Measurements from ENCODE around the gene KPNA1. TPM values are rescaled to one million over a fixed set of nuclear protein-coding genes. Genes with fewer than 3 reads are reported as not detected.

KPNA1 gene
- total RNA-seq, result 33.1 and 41.5 TPM in 2 replicates

GRCh38 chr3:122514123-122515019 lies at the start of gene KPNA1:
KPNA1 (minus strand) TSS chr3:122514939; CDS start chr3:122496565, 18,374 bp downstream.

DNA sequence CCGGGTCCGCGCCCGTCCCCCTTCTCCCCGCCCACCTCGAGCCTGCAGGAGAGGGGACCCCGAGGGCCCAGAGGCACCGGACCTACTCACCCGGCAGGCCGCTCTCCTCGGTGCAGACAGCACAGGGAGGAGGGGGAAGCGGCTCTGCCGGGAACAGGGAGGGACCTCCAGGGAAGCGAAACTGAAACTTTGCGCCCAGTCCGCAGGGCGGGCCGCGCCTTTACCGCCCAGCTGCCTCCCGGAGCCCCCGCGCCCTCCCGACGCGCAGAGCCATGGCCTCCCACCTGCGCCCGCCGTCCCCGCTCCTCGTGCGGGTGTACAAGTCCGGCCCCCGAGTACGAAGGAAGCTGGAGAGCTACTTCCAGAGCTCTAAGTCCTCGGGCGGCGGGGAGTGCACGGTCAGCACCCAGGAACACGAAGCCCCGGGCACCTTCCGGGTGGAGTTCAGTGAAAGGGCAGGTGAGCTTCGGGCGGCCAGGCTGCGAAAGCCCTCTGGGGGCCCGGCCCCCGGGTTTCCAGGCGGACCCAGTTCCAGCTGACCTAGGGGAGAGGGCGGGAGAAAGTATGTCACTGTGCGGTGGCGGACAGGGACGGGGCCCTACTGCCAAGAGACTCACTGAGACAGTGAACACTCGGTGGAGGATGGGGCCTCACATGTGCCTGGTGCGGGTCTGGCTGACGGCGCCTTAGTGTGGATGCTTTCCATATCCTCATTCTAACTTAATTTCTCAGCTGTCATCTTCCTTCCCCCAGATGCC lies 49.6 kb upstream of the KPNA1 start, which contains the start of the genes DTX3L and PARP9:
Gene DTX3L, plus strand, starts transcription at position 184 of the 758 bp plus-strand sequence. Its CDS starts 89 bp downstream, at position 273.
Gene PARP9, minus strand, starts transcription at position 146 of the 758 bp plus-strand sequence. CDS start 4,680 bp downstream, outside the sequence.

GRCh38 chr3:122415762-122416654 lies 98.7 kb downstream of the KPNA1 start, which contains the start of gene WDR5B:
WDR5B (minus strand) TSS chr3:122416062; CDS start chr3:122415528, 534 bp downstream.

DNA sequence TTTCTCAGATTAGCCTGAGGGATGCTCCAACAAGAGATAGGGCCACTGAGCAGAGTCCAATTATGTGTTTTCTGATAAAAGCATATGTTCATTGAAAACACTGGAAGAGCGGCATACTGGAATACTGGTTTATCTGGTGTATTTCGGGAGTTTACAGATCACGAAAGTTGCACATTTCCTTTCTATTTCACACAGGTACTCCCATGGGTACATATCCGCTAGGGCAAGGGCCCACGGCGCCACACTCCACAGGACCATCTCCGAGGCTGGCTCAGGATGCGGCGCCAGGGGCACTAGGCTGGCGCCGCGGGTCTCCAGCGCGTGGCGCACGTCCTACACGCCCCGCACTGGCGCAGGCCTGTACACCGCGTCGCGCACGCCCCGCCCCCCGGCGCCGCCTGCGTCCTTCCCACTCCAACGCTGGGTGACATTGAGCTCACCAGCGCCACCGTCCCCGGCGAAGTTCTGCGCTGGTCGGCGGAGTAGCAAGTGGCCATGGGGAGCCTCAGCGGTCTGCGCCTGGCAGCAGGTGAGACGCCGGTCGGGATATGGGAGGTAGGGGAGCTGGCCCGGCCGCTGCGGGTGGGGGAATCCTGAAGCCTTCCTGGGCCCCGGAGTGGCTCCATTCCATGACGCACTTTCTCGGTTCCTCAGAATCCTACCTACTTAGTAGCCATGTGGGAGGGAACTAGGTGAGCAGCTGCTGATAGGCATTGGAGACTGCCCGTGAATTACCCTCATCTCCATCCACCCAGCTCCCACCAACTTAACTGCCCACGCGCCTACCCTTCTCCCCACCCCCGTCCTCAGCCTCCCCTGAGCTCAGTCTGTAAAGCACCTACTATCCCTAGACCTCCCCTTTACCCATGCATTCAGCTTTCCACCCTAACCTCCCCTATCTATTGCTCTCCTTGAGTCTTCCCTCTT lies 130.7 kb downstream of the KPNA1 start, which contains the start of gene FAM162A:
Gene FAM162A, plus strand, starts transcription at position 412 of the 927 bp plus-strand sequence. Its CDS starts 84 bp downstream, at position 496.

DNA sequence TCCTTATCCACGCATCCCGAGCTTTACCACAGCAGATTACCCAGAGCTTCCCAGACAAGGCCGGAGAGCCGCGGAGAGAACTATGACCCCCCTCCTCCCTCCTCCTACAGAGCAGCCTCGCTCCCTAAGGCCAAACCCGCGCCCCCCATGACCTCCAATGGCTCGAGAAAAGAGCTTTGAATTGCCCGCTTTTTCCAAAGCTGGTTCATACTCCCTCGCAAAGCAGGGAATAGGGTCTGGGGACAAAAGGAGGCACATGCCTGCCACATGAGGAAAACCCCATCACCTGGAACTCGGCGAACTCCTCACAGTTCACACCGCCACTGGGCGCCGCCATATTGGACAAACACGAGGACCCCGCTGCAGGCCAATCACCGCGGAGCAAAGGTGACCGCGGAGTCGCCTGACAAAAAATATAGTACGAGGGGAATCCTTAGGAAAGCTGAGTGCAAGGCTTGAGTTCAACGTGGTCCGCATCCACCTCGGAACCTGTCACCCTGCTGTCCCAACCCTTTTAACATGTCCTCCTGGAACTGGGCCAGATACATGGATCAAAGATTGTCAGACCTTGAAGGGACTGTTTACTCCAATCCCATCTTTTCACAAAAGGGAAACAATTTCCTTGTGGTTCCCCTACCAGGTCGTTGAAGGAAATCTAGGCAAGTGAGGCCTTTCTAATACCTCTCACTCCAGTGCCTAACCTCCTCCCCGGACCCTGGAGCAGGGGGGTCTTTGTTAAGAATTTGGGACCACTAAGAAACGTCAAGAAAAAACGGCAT lies 131.7 kb downstream of the KPNA1 start, which contains the start of gene MIX23:
Gene MIX23, minus strand, starts transcription at position 344 of the 779 bp plus-strand sequence. Its CDS starts 7 bp downstream, at position 337.

Other genes with a start within 250 kb of the KPNA1 start
- gene CSTA, start 189.7 kb downstream of the KPNA1 start, total RNA-seq, result 2.6 and 7.8 TPM in 2 replicates
- 25.6 and 33.6 TPM in 2 replicates for gene MIX23, start 131.7 kb downstream of the KPNA1 start, total RNA-seq
- 17.2 and 25.6 TPM in 2 replicates for gene FAM162A, start 130.8 kb downstream of the KPNA1 start, total RNA-seq
- gene WDR5B, start 98.9 kb downstream of the KPNA1 start, total RNA-seq, result 6.1 TPM in 2 replicates
- 29.9 and 34.8 TPM in 2 replicates for gene PARP9, start 49.4 kb upstream of the KPNA1 start, total RNA-seq
- 26.5 and 27.5 TPM in 2 replicates for gene DTX3L, start 49.4 kb upstream of the KPNA1 start, total RNA-seq
- gene PARP15, start 62.7 kb upstream of the KPNA1 start, total RNA-seq, result 0.17 and 0.87 TPM in 2 replicates
- 56.4 and 63.0 TPM in 2 replicates for gene PARP14, start 165.9 kb upstream of the KPNA1 start, total RNA-seq

Data from smooth muscle cell of trachea (primary cell).